GM19467 (cell line): ENCODE data around the gene PARD3.
"Not testable (repeated sequence)": the region's sequence is repeated elsewhere in the genome, so short reads cannot be mapped to it uniquely, and the experiment has no call there.

Experiments
- ATAC-seq: cut with Tn5 transposase; IDR thresholded peaks from one replicate; pipeline ENCODE4 v1.9.1; 2021; ENCODE audit warnings: mild to moderate bottlenecking, moderate library complexity; ENCODE audit not compliant: unreplicated experiment

PARD3 gene

DNA sequence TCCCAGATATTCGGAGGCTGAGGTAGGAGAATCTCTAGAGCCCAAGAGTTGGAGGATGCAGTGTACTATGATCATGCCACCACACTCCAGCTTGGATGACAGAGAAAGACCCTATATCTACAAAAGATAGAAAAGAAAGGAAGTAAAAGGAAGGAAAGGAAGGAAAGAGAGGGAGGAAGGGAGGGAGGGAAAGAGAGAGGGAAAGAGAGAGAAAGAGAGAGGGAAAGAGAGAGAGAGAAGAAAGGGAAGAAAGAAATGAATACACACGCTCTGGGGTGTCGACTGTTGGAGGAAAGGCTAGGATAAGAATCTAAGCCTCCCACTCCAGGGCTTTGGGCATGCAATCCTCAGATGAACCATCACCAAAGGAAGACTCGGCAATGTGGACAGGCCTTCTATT lies 69.9 kb downstream of the PARD3 start:
- ATAC-seq, result no peak

DNA sequence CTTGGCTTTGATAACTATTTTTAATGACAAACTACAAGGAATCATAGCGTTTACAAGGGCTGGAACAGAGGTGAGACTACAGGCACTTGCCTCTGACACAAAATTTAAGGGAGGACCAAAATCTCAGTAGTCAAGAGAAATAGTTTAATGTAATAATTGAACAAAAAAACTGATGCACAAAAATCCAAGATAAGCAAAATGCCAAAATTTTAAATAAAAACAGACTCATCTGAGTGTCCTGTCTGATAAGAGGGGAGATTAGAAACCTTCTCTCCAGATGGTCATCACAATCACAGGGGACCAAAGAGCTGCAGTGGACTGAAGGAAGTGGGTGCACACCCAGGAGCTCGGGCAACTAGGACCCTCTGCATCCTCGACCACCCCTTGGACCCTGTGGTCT lies 70.5 kb downstream of the PARD3 start:
- ATAC-seq, result no peak

DNA sequence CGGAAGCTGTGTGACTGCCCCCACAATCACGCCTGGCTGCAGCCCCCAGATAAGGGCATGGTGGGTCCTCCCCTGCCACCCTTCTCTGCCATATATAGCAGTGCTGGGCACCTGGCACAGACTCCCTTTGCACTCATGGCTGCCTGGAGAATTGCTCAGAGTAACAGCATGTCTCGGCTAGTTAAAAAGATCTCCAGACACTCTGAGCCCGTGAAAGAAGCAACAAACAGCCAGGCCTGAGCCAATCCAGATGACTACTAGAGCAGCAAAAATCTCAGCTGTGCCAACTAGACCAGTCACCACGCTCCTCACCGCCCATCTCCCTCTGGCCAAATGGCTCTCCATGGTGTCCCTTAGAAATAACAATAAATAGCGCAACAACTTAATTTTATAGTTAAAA lies 71.3 kb downstream of the PARD3 start:
- no peak for ATAC-seq

DNA sequence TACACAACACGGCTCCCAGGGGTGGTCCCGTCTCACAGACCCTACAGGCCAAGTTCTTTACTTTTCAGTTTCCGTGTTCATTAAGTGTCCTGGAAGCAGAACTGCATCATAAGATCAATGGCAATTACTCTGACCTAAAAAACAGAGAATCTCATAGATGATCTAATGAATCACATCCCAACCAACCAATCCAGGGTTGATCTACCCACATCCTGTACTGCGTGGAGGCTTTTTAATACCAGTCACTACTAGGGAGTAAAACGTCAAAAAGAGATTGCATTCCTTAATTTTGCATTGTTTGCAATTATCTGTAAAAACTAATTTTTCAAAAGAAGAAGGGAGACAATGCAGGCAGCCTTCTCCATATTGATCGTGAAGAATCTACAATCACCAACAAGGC lies 72.6 kb downstream of the PARD3 start:
- ATAC-seq, result no peak

DNA sequence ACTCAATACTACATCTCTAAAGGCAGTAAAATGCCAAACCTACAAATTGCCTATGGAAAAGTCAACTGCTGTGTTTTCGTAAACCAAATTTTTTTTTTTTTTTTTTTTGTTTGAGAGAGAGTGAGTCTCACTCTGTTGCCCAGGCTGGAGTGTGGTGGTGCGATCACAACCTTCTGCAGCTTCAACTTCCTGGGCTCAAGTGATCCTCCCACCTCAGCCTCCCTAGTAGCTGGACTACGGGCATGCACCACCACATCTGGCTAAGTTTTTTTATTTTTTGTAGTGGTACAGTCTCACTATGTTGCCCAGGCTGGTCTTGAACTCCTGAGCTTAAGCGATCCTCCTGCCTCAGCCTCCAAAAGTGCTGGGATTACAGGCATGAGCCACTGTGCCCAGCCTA lies 74.0 kb downstream of the PARD3 start:
- not testable (repeated sequence) for ATAC-seq

DNA sequence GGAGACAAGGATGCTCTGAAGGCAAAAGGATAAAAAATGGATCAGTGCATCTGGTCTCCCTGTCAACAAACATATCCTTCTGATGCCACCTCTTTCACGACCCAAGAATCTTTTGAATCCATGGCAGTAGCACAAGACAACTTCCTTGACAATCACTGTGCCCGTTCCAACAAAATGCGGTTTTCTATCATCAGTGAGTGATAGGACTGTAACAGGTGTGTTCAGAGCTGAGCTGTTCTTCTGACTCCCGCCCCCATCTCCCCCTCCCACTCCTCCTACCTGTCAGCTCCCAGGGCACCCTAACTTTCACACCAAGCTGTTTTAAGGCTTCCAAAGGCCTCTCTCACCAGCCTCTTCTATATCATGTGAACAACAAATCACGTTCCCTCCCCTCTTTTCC lies 74.8 kb downstream of the PARD3 start:
- no peak for ATAC-seq

DNA sequence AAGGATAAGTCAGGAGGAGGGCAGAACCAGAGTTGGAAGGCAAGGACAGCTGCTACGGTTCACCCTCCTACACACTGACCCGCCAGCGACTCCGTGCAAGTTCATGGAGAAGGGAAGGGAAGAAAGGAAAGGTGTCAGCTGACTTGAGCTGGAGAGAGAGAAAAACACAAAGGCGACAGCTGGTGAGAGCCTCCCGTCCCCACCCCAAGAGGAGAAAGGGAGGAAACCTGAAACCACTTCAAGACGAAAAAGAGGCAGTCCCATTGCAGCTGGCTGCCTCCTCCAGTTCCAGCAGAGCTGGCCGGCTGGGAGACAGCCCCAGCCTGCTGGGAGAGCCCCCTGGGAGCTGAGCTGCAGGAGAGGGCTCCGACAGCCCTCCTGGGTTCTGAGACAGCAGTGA lies 75.2 kb downstream of the PARD3 start:
- no peak for ATAC-seq

DNA sequence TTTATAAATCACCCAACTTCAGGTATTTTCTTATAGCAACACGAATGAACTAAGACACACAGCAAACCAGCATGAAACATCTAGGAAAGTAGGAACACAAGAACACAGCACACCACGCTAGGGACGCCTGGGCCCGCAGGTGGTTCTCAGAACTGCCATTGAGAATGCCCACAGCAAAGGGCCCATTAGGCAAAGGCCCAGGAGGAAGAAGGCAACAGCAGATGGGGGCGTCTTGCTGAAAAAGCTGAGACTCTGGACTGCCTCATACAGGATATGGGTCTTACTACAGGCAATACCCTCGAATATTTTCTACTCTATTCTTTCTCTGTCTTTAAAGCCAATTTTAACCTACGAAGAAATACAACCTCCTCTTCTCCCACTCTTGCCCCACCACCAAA lies 77.3 kb downstream of the PARD3 start:
- no peak for ATAC-seq

DNA sequence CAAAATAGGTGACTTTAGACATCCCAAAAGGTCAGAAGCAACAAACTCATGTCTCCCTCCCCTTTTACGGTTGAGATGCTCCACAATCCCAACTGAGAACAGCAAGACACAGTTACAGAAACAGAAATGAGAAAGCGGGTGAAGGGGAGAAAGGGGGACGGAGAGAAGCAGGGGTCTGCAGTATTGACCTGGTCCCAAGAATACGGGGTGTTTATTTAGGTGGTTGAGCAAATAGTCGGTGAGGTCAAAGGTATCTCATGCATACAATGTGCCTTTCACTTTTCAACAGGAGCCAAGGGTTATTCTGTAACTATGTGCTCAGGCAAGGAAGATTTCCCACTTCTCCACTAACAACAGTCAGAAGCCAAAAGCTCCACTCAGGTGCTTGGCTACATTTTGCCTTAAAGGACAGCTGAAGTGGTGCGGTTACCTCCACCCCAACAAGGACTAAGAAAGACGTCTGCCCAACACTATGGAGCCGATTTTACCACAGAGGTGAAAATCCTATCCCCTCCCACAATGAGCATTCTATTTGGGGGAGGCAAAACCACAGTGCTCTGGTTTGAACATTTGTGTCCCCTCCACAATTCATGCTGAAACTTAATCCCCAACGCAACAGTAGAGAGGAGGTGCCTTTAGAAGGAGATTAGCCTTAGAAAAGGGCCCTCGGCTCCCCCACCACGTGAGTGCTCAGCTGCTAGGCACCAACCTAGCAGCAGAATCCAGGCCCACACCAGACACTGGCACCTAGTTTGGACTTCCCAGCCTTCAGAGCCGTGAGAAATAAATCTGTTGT lies 77.9 kb downstream of the PARD3 start:
- ATAC-seq, result no peak

DNA sequence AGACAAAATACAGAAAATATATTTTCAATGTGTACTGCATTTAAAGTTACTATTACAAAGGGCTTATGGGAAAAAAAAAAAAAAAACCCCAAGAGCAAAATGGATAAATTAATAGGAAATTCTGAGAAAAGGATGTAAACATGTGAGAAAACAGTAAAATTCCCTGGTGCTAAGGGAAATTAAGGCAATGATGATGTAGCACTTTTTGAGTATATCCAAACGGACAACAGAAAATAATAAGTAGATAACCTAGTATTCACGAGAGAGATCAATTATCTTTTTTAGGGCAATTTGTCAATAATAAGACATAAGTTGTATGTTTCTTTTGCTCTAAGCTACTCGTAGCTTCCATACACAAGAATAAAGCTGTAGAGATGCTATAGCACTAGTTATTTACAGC lies 80.2 kb downstream of the PARD3 start:
- ATAC-seq, result no peak

DNA sequence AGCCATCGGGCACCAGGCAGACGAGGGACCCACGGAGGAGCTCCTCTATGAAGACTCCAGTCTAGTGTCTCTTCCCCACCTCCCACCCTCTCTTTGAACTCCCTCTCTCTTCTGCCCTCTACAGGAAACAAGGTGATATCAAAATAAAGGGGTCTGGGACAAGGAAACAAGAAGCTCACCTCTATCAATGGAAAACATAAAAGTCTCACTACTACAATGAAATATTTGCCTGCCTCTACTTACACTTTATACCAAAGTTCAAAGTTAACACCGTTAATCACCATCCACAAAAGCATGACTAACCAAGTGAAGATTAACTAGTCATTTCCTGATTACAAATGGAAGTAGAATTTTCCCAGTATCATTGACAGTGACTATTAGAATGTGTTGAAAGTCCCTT lies 82.2 kb downstream of the PARD3 start:
- no peak for ATAC-seq

DNA sequence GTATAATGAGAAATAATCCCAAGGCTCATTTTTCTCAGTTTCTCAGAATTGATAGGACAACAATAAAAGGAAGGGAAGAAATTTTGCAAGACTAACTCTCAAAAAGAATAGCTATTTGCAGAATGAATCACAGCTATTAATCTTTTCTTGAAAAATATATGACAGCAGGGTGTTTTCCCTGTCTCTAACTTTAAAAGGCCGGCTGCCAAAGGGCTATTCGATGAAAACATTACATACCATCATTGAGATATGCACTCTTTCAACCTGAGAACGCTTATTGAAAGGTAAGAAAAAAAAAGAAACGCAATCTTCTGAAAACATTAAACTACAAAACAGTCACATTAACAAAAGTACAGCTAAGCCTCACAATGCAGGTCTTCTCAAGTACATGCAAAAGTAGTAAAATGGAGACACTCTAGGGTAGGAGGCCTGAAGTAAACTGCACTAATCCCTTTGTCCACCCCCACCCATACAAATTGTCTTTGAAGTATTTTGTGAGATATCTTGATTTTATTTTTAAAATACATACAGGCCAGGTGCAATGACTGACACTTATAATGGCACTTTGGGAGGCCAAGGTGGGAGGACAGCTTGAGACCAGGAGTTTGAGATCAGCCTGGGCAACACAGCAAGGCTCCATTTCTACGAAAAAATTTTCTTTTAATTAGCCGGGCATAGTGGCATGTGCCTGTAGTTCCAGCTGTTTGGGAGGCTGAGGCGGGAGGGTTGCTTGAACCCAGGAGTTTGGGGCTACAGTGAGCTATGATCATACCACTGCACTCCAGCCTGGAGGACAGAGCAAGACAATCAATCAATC lies 83.0 kb downstream of the PARD3 start:
- ATAC-seq, result no peak

DNA sequence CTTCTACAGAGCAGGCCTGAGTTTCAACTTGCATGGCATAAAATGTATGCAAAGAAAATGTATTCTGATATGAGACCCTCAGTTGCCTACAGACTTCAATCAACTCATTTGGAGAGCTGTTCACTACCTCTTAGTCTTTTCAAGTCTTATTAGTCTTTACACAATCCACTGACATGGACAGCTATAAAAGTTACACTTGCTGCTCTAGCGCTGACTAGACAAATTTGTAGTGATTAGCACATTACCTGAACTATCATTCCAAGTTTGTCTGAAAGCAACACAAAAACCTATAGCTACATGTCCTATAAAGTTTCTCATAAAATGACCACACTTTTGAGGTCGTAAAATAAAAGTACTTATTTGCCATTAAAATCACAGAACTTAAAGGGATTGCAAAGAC lies 83.9 kb downstream of the PARD3 start:
- no peak for ATAC-seq

DNA sequence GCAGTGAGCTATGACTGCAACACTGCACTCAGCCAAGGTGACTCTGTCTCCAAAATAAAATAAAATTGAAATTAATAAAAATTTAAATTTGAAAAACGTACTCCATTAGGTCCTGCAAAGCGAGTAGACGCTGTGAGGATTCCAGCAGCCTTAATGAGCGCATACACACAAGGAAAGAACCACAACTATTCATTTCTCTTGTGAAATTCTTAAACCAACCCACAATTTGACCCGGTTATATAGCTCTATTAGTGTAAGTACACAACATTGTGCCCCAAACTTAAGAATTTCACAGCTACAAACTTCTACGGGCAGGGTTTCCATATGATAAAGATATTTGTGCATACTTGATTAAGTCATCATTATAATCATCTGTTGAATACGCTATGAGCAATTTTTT lies 84.4 kb downstream of the PARD3 start:
- no peak for ATAC-seq

DNA sequence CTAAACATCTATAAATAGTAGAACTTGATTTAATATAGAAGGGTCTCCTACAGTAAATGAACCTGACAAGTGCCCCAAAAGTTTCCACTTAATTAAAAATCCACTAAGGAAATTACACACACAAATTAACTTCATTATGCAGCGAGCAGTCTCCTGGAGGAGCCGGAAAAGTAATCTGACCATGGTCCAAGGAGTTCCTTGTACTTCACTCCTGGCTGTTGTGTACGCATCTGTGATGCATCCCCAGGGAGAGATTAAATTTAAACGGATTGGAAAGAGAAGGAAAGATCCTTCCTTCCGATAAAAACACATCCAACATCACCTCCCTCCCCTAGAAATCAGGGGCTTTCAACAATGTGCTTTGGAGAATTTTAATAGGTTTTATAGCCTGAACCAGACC lies 85.5 kb downstream of the PARD3 start:
- ATAC-seq, result no peak

DNA sequence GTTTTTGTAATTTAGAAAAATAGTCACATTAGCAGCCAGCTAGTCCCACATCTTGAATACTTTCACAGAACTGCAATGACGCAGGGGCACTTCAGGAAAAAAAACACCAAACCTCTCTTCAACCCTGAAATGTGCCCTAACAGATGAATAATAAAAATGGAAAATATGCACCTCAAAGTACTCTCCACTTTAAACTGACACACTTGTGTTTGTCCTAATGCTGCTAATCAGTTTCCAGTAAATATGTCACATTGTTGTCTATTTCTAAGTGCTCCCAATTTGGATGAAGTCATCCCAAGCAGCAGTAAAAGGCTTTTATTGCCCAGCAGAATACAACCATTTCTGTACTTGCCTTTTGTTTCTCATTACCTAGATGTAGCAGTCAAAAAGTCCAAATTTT lies 86.7 kb downstream of the PARD3 start:
- no peak for ATAC-seq

DNA sequence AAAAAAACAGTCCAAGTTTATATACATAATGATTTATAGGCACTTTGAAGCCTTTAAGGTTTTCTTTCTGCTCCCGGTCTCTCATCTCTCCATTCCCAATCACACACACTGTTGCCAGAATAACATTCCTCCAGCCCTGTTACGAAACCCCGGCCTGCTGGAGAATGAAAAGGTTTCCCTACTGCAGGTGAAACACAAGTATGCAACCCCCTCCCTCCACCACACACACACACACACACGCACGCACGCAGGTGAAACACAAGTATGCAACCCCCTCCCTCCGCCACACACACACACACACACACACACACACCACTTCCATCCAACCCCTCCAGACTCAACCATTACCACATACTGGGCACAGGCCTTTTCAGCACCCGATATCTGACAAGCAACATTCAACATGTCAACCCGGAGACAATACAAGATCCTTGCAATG lies 87.5 kb downstream of the PARD3 start:
- ATAC-seq, result no peak

DNA sequence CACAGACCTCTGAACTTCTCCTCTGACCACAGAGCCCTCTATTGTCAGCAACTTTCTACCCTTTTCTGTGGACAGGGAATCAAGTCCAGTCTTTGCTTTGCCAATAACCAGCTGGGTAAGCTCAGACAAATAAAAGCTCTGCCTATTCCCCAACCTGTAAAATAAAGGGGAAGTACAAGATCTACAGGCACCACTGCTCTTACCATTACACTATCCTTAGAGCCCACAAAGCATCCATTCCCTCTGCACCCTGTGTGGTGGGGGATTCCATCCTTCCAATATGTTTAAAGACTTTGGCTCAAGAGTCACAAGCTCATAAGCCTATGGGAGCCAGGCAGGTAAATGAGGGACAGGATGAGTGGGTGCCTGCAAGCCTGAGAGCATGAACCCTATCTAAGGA lies 88.2 kb downstream of the PARD3 start:
- ATAC-seq, result no peak

DNA sequence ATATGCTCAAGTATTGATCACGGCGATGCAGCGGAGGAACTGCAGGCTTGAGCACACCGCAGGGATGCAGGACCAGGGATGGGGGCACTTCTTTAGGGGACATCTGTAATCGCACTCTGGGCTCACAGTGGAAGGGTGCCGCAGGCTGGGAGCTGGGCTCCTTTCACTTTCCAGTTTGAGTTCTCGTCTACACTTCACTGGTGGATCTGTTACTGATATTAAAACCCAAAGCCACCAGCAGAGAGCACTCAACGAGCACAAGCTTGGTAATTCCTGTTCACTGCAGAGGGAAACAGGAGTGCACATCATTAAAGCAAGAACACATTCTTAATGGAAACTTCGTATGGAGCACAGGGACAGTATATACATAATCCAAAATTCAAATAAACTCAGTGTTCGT lies 91.3 kb downstream of the PARD3 start:
- ATAC-seq, result no peak

DNA sequence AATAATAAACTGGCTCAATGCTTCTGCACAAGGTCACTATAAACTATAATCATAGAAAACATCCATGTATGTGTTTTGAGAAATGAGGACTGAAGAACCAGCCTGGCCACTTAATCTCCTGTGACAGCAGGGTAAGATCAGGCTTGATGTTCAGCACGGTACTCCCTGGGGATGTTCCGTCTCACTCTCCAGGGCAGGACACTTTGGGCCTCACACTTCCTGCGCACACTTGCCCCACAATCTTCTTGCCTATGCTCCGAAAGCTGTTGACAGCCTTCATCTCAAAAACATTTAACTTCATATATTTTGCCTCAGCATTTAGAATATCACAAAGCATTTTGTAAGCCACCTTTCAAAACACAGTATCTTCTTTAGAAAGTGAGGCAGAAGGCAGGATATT lies 92.7 kb downstream of the PARD3 start:
- no peak for ATAC-seq

DNA sequence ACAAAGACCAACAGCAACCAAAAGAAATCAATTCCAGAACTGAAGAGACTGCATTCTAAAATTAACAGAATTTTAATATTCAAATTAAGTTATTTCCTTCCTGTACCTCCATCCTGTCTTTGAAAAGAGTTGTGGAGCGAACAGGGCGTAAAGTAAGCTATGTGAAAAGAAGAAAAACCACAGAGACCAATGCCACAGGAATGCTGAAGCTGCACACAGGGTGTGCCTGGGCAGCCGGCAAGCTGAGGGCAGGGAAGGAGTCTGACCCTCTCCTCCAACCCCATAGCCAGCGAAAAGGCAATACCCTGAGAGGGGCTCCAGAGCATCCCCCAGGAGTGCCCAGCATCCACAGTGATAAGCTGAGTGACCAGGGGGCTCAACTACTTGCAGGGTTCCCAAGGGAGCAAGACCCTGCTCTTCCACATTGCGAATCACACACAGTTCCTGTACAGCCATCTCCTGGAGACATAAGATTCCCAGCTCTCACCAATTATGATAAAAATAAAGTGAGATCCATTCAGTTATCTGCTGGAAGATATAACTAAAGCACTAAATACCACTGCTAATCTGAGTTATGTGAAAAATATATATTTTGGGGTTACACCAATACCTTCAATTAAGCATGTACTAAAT lies 93.8 kb downstream of the PARD3 start:
- no peak for ATAC-seq

DNA sequence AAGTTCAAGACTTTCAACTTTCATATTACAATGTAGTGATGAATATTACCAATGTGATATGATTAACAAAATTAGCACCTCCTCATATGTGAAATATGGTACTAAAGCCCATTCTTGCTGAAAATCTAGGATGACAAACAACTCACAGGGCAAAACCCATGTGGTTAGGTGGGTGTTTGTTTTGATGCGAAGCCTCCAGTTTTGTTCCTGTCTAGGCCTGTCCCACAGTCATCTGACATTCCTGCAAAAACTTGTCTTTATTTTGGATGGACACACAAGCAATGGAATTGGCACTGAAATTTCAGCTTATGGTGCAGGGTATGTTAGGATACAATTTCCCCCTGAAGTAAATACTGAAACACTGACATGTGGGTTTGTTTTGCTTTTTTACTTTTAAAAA lies 95.3 kb downstream of the PARD3 start:
- ATAC-seq, result no peak
